ENCODE measurements around the gene SPATA45. TPM values are rescaled to one million over a fixed set of nuclear protein-coding genes. Genes with fewer than 3 reads are reported as not detected.

SPATA45 gene
- total RNA-seq, 4 donors from 2014 or later = not detected

- H3K27ac ChIP-seq = no peak overlapping the region
- TF ChIP-seq CTCF (IDR thresholded peaks at IDR 0.05 in 4 of 5, conservative IDR thresholded peaks at IDR 0.05 in 1 of 5) (no peak), POLR2A (IDR thresholded peaks at IDR 0.05) (no peak)
- H3K4me3 ChIP-seq = no peak overlapping the region
- no peaks in the 10 kb centered on the region for H3K4me1 ChIP-seq
- no peaks in the 10 kb centered on the region for H3K27me3 ChIP-seq
- no peaks in the 10 kb centered on the region for H3K36me3 ChIP-seq
- DNase-seq = no peak
- intact Hi-C loops (cut with DNase I; ENCODE audit: low total_unique reads) = no loop called here
- ATAC-seq = no peak
- in situ Hi-C loops (cut with MboI; ENCODE audit: low sequenced_read_pairs in 4 of 4) = no loop called here
- H3K9me3 ChIP-seq = no peaks in the 10 kb centered on the region
Observed at GRCh38 chr1:212828395-212828794, 19.1 kb downstream of the SPATA45 start.

- no peak for ATAC-seq
- in situ Hi-C loops (cut with MboI; ENCODE audit: low sequenced_read_pairs in 4 of 4) (no loop called here), intact Hi-C loops (cut with DNase I; ENCODE audit: low total_unique reads) (no loop called here)
- TF ChIP-seq CTCF (IDR thresholded peaks at IDR 0.05 in 4 of 5, conservative IDR thresholded peaks at IDR 0.05 in 1 of 5) (no peak), POLR2A (IDR thresholded peaks at IDR 0.05) (no peak)
- Histone ChIP-seq H3K4me3 (no peak overlapping the region), H3K27me3 (no peaks in the 10 kb centered on the region), H3K4me1 (no peaks in the 10 kb centered on the region), H3K27ac (no peak overlapping the region), H3K9me3 (no peaks in the 10 kb centered on the region), H3K36me3 (no peaks in the 10 kb centered on the region)
- DNase-seq = no peak
Observed at GRCh38 chr1:212827831-212828278, 19.6 kb downstream of the SPATA45 start.

- Histone ChIP-seq H3K27ac (no peak overlapping the region), H3K4me3 (no peak overlapping the region), H3K4me1 (no peaks in the 10 kb centered on the region), H3K27me3 (no peaks in the 10 kb centered on the region), H3K36me3 (no peaks in the 10 kb centered on the region), H3K9me3 (no peaks in the 10 kb centered on the region)
- DNase-seq = no peak
- TF ChIP-seq CTCF (IDR thresholded peaks at IDR 0.05 in 4 of 5, conservative IDR thresholded peaks at IDR 0.05 in 1 of 5) (no peak), POLR2A (IDR thresholded peaks at IDR 0.05) (no peak)
- intact Hi-C loops (cut with DNase I; ENCODE audit: low total_unique reads) (no loop called here), in situ Hi-C loops (cut with MboI; ENCODE audit: low sequenced_read_pairs in 4 of 4) (no loop called here)
- ATAC-seq = no peak
Observed at GRCh38 chr1:212827171-212827776, 20.2 kb downstream of the SPATA45 start.

- Histone ChIP-seq H3K4me1 (no peaks in the 10 kb centered on the region), H3K36me3 (no peaks in the 10 kb centered on the region), H3K27ac (no peak overlapping the region), H3K4me3 (no peak overlapping the region), H3K27me3 (no peaks in the 10 kb centered on the region), H3K9me3 (no peaks in the 10 kb centered on the region)
- DNase-seq = no peak
- intact Hi-C loops (cut with DNase I; ENCODE audit: low total_unique reads) = no loop called here
- in situ Hi-C loops (cut with MboI; ENCODE audit: low sequenced_read_pairs in 4 of 4) = no loop called here
- no peak for ATAC-seq
- TF ChIP-seq CTCF (IDR thresholded peaks at IDR 0.05 in 4 of 5, conservative IDR thresholded peaks at IDR 0.05 in 1 of 5) (no peak), POLR2A (IDR thresholded peaks at IDR 0.05) (no peak)
Observed at GRCh38 chr1:212825798-212826452, 21.5 kb downstream of the SPATA45 start.
